ENCODE data around the gene CDX2.
"Not testable (repeated sequence)": the region's sequence is repeated elsewhere in the genome, so short reads cannot be mapped to it uniquely, and the experiment has no call there.

The CDX2 gene

GRCh38 chr13:27964741-27965323 is 4.3 kb downstream of the CDX2 start:
- DNase-seq (ENCODE audit: low spot score), result no peak

GRCh38 chr13:27964206-27964605 is 4.9 kb downstream of the CDX2 start:
- DNase-seq (ENCODE audit: low spot score), result not testable (repeated sequence)

GRCh38 chr13:27963491-27963890 is 5.6 kb downstream of the CDX2 start:
- DNase-seq (ENCODE audit: low spot score), result no peak

GRCh38 chr13:27962982-27963381 is 6.1 kb downstream of the CDX2 start:
- no peak for DNase-seq (ENCODE audit: low spot score)

GRCh38 chr13:27962128-27962841 is 6.8 kb downstream of the CDX2 start:
- no peak for DNase-seq (ENCODE audit: low spot score)

GRCh38 chr13:27961227-27962085 is 7.7 kb downstream of the CDX2 start:
- DNase-seq (ENCODE audit: low spot score), result no peak

GRCh38 chr13:27960362-27961226 is 8.5 kb downstream of the CDX2 start:
- peak; percentile 35 for DNase-seq (ENCODE audit: low spot score)

- no peak for DNase-seq (ENCODE audit: low spot score)
Observed at GRCh38 chr13:27959976-27960361, 9.1 kb downstream of the CDX2 start.

GRCh38 chr13:27956576-27957300 is 12.4 kb downstream of the CDX2 start:
- no peak for DNase-seq (ENCODE audit: low spot score)

- DNase-seq (ENCODE audit: low spot score), result no peak
Observed at GRCh38 chr13:27955014-27955591, 14.0 kb downstream of the CDX2 start.

GRCh38 chr13:27954406-27954851 is 14.7 kb downstream of the CDX2 start:
- no peak for DNase-seq (ENCODE audit: low spot score)

GRCh38 chr13:27953676-27954405 is 15.3 kb downstream of the CDX2 start:
- peak; percentile 81 for DNase-seq (ENCODE audit: low spot score)

GRCh38 chr13:27952876-27953675 is 16.0 kb downstream of the CDX2 start:
- DNase-seq (ENCODE audit: low spot score), result no peak

GRCh38 chr13:27942972-27943371 is 26.1 kb downstream of the CDX2 start:
- DNase-seq (ENCODE audit: low spot score), result no peak

GRCh38 chr13:27933580-27934328 is 35.4 kb downstream of the CDX2 start:
- no peak for DNase-seq (ENCODE audit: low spot score)

- no peak for DNase-seq (ENCODE audit: low spot score)
Observed at GRCh38 chr13:27933118-27933517, 36.0 kb downstream of the CDX2 start.

GRCh38 chr13:27929868-27930267 is 39.2 kb downstream of the CDX2 start:
- no peak for DNase-seq (ENCODE audit: low spot score)
